GF-D8 (cell line): ENCODE data around the gene THPO.

Source experiments
- DNase-seq: peaks from one replicate; lab custom pipeline; 2025; lab: John Stamatoyannopoulos, UW

THPO gene

GRCh38 chr3:184362668-184363546 lies 15.1 kb downstream of the THPO start:
- peak; percentile 97 for DNase-seq

GRCh38 chr3:184361932-184362667 lies 15.9 kb downstream of the THPO start:
- peak; percentile 24 for DNase-seq

- no peak for DNase-seq
Measured at GRCh38 chr3:184361532-184361931, 16.5 kb downstream of the THPO start, which contains the start of the genes CLCN2 and POLR2H. CLCN2 (minus strand) TSS chr3:184361605; CDS start chr3:184361479, 126 bp downstream. POLR2H (plus strand) TSS chr3:184361710; CDS start chr3:184363493, 1,783 bp downstream.

GRCh38 chr3:184360929-184361531 lies 17.0 kb downstream of the THPO start:
- no peak for DNase-seq

GRCh38 chr3:184360070-184360928 lies 17.7 kb downstream of the THPO start:
- DNase-seq = no peak

DNA sequence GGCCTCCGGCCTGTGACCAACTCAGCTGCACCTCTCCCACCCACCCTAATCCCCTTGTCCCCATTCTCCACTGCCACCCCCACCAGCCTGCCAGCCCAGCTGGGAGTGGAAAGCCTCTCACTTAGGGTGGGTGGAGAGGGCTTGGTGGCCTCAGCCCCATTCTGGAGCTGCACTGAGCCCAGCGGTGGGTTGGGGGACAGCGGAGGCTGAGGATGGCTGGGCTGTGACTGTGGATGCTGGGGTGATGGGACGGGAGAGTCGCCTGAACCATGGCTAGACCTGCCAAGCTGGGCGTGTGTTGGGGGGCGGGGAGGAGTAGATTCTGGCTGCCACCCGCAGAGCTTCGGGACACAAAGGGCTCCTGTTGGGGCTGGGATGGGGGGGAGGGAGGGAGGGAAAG lies 18.4 kb downstream of the THPO start:
- DNase-seq = no peak

- no peak for DNase-seq
Measured at GRCh38 chr3:184358921-184359350, 19.1 kb downstream of the THPO start.

GRCh38 chr3:184358124-184358767 lies 19.8 kb downstream of the THPO start:
- DNase-seq = no peak

GRCh38 chr3:184357248-184358123 lies 20.5 kb downstream of the THPO start:
- no peak for DNase-seq

DNA sequence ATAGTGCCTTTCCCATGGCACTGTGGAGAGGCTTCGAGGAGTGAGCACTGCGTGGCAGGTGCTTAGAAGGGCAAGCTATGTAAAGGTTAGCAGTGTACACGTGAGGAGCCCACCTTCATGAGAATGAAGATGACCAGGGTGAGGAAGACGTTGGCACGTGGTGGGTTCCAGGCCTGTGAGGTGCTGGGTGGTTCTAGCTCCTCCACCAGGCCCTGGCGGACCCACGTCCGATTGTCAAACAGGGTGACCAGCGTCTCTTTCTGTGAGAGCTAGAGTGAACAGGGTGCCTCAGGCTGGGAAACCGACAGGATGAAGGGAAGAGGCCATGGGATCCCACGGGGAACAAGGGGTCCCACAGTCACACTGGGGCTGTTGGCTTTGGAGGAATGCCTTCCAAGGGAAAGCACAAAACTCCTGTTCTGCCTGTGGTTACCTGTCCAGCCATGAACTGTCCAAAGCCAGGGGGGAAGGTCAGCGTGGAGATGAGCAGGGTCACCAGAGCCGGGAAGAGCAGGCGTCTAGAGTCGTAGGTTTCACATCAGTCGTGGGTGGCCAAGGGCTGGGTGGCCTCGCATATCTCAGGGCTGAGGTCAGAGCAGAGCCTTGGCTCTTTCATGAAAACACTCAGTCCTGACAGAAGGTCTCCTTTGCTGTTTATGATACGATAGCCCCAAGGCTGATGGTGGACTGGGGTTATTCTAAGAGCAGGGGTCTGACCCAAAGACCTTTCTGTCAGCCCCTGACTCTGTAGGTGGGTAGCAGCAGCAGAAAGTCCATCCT lies 22.6 kb downstream of the THPO start:
- DNase-seq = no peak

- no peak for DNase-seq
Measured at GRCh38 chr3:184354754-184355153, 23.3 kb downstream of the THPO start.

GRCh38 chr3:184354121-184354728 lies 23.8 kb downstream of the THPO start:
- DNase-seq = no peak

- no peak for DNase-seq
Measured at GRCh38 chr3:184353546-184353941, 24.5 kb downstream of the THPO start.

GRCh38 chr3:184352897-184353545 lies 25.0 kb downstream of the THPO start:
- no peak for DNase-seq

DNA sequence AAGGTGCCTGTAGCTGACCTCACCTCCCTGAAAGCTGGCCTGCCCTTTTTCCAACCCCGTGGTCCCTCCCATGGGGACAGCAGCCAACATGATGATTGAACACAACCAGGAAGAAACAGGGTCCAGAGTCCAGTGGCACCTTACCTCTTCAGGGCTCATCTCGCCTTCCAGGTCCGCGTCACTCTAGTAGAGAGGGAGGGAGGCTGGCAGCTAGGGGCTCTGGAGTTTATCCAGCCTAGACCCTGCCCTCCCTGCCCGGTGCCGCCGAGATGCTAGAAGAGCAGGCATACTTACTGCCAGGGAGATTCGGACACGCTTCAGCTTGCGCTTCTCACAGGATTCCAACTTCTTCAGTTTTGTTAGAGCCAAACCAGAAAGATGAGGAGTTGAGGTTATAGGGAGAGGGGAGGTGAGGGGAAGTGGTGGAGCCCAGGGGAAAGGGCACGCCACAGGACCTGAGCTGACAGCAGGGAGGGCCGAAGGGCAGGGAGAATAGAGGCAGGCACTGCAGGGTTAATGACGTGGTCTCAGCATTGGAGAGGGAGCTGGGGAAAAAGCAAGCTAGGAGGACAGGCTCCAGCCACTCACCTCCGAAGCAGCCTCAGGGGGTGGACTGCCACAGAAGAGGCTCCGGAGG lies 25.7 kb downstream of the THPO start:
- DNase-seq = no peak

GRCh38 chr3:184351511-184352148 lies 26.4 kb downstream of the THPO start:
- no peak for DNase-seq

DNA sequence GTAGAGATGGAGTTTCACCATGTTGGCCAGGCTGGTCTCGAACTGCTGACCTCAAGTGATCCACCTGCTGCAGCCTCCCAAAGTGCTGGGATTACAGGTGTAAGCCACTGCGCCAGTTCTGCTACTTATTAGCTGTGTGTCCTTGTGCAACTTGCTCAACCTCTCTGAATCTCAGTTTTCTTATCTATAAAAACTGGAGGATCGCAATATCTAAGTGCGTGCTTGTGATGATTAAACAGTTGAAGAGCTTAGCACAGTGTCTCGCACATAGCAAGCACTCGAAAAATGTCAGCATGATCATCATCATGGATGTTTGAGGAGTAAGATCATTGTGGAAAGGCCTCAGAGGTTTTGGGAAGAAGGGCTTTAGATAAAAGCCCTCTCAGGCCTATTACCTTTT lies 27.4 kb downstream of the THPO start:
- no peak for DNase-seq
